GM06990 (cell line): ENCODE results near the gene ORM1.

ENCODE experiments used
- DNase-seq: peaks from one replicate; pipeline ENCODE4 v3.0.0-alpha.2; 2011; ENCODE audit not compliant: insufficient read length; ENCODE audit errors: extremely low read depth
- H3K27me3 ChIP-seq: replicated peaks from 2 replicates; pipeline ENCODE4 v1.6.0; 2011; ENCODE audit warnings: low read length; ENCODE audit not compliant: control insufficient read depth, insufficient read depth
- H3K36me3 ChIP-seq: 2 replicates; pipeline ENCODE4 v1.5.1; 2011; ENCODE audit warnings: low read length; ENCODE audit not compliant: control insufficient read depth, insufficient read depth
- H3K4me3 ChIP-seq: replicated peaks from 2 replicates; pipeline ENCODE4 v1.5.1; 2011; ENCODE audit warnings: low read depth, mild to moderate bottlenecking, control low read depth, low read length
- CTCF ChIP-seq: IDR thresholded peaks from 2 replicates; pipeline ENCODE4 v1.5.1; 2011; ENCODE audit warnings: low read length, control low read depth, mild to moderate bottlenecking, inconsistent platforms; ENCODE audit not compliant: insufficient read depth, poor library complexity, severe bottlenecking

Gene ORM1

GRCh38 chr9:114370968-114371320, 48.0 kb downstream of the ORM1 start:
- H3K4me3 ChIP-seq = no peak overlapping the region

GRCh38 chr9:114371343-114371944, 48.5 kb downstream of the ORM1 start:
- TF ChIP-seq CTCF = no peak
- Histone ChIP-seq H3K4me3 (no peak overlapping the region; the same call in 1 of the 2 replicates), H3K27me3 (no peaks in the 10 kb centered on the region), H3K36me3 (peaks cover 49% of the 10 kb centered on the region)
- DNase-seq = no peak

More at GRCh38 chr9:114370968-114371320, 48.0 kb downstream of the ORM1 start:
- Histone ChIP-seq H3K27me3 (no peaks in the 10 kb centered on the region), H3K36me3 (peaks cover 47% of the 10 kb centered on the region)
- no peak for TF ChIP-seq CTCF
- DNase-seq = no peak

GRCh38 chr9:114371973-114372917, 49.3 kb downstream of the ORM1 start:
- TF ChIP-seq CTCF = no peak
- Histone ChIP-seq H3K4me3 (peak overlapping the region; percentile 26; the same call in 1 of the 2 replicates), H3K27me3 (no peaks in the 10 kb centered on the region), H3K36me3 (peaks cover 55% of the 10 kb centered on the region)
- peak; percentile 56 for DNase-seq

GRCh38 chr9:114372921-114373448, 50.1 kb downstream of the ORM1 start:
- no peaks in the 10 kb centered on the region for H3K27me3 ChIP-seq
- TF ChIP-seq CTCF = no peak
- H3K4me3 ChIP-seq = no peak overlapping the region; the same call in 1 of the 2 replicates
- H3K36me3 ChIP-seq = peaks cover 53% of the 10 kb centered on the region
- DNase-seq = peak; percentile 88

GRCh38 chr9:114373960-114374730, 51.2 kb downstream of the ORM1 start:
- no peak for TF ChIP-seq CTCF
- Histone ChIP-seq H3K36me3 (peaks cover 55% of the 10 kb centered on the region), H3K27me3 (no peaks in the 10 kb centered on the region), H3K4me3 (no peak overlapping the region)
- no peak for DNase-seq
